HL-60 (cell line): Measurements from ENCODE around the gene CDYL2.

Experiments used
- DNase-seq, 2 experiments: peaks; one replicate each; pipeline ENCODE4 v3.0.0-alpha.2; 2010 to 2020; ENCODE audit warnings: low read depth in 1 of 2, low spot score in 1 of 2
- H3K27ac ChIP-seq: fragments of 250-450 bp; sonication (Bioruptor Pico); replicated peaks from 2 replicates; pipeline ENCODE4 v1.5.1; 2020; ENCODE audit warnings: mild to moderate bottlenecking, moderate library complexity
- H3K27me3 ChIP-seq: fragments of 250-450 bp; sonication (Bioruptor Pico); 2 replicates; pipeline ENCODE4 v1.5.1; 2021; ENCODE audit warnings: mild to moderate bottlenecking, moderate library complexity; ENCODE audit not compliant: insufficient read depth, poor library complexity, severe bottlenecking
- H3K4me3 ChIP-seq: replicated peaks from 2 replicates; pipeline ENCODE4 v1.5.1; 2011; ENCODE audit warnings: mild to moderate bottlenecking, control low read depth, low read length; ENCODE audit not compliant: insufficient read depth
- GABPA ChIP-seq: IDR thresholded peaks from 2 replicates; pipeline ENCODE4 v1.6.1; 2012; ENCODE audit warnings: low read depth
- POLR2AphosphoS5 ChIP-seq: IDR thresholded peaks from 2 replicates; pipeline ENCODE4 v1.6.1; 2012; ENCODE audit warnings: low read depth
- SPI1 ChIP-seq: IDR thresholded peaks from 2 replicates; pipeline ENCODE4 v1.6.1; 2012; ENCODE audit warnings: low read depth, mild to moderate bottlenecking, borderline replicate concordance
- TF ChIP-seq, protein P1 (sequence below): IDR thresholded peaks from 2 replicates; pipeline ENCODE4 v1.6.1; 2012; ENCODE audit warnings: low read depth; ENCODE audit not compliant: insufficient replicate concordance
- TF ChIP-seq, protein P2 (sequence below): IDR thresholded peaks from one replicate; pipeline ENCODE4 v1.5.1; 2011; ENCODE audit warnings: low read length, control low read depth, inconsistent platforms; ENCODE audit not compliant: insufficient read depth

CDYL2 gene

GRCh38 chr16:80723981-80724380 is 80.4 kb downstream of the CDYL2 start:
- Histone ChIP-seq H3K4me3 (no peak overlapping the region), H3K27ac (no peak overlapping the region), H3K27me3 (no peaks in the 10 kb centered on the region)
- no peak for DNase-seq
- TF ChIP-seq, protein P1, sequence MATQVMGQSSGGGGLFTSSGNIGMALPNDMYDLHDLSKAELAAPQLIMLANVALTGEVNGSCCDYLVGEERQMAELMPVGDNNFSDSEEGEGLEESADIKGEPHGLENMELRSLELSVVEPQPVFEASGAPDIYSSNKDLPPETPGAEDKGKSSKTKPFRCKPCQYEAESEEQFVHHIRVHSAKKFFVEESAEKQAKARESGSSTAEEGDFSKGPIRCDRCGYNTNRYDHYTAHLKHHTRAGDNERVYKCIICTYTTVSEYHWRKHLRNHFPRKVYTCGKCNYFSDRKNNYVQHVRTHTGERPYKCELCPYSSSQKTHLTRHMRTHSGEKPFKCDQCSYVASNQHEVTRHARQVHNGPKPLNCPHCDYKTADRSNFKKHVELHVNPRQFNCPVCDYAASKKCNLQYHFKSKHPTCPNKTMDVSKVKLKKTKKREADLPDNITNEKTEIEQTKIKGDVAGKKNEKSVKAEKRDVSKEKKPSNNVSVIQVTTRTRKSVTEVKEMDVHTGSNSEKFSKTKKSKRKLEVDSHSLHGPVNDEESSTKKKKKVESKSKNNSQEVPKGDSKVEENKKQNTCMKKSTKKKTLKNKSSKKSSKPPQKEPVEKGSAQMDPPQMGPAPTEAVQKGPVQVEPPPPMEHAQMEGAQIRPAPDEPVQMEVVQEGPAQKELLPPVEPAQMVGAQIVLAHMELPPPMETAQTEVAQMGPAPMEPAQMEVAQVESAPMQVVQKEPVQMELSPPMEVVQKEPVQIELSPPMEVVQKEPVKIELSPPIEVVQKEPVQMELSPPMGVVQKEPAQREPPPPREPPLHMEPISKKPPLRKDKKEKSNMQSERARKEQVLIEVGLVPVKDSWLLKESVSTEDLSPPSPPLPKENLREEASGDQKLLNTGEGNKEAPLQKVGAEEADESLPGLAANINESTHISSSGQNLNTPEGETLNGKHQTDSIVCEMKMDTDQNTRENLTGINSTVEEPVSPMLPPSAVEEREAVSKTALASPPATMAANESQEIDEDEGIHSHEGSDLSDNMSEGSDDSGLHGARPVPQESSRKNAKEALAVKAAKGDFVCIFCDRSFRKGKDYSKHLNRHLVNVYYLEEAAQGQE = no peak
- 0 out of 2 replicates have a peak, but pooled peaks have one; percentile 15 for TF ChIP-seq SPI1

DNA sequence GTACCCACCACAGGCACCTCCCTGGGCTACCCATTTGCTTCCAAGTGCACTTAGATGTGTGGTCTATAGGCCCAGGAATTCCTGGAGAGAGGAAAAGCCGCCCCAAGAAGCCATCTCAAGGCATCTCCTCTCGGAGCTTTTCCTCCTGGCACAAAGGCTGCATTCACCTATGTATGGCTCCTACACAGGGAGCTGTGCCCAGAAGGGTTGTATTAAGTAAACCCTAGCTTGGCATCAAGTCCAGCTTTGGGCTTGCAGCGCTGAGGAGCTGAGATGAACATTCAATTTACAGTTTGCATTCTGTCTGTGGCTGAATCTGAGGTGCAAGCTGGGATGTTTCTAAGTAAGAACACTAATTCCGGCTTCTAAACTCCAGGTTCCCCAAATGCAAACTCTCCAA is 81.3 kb downstream of the CDYL2 start:
- TF ChIP-seq, protein P1 = no peak
- TF ChIP-seq, protein P2, sequence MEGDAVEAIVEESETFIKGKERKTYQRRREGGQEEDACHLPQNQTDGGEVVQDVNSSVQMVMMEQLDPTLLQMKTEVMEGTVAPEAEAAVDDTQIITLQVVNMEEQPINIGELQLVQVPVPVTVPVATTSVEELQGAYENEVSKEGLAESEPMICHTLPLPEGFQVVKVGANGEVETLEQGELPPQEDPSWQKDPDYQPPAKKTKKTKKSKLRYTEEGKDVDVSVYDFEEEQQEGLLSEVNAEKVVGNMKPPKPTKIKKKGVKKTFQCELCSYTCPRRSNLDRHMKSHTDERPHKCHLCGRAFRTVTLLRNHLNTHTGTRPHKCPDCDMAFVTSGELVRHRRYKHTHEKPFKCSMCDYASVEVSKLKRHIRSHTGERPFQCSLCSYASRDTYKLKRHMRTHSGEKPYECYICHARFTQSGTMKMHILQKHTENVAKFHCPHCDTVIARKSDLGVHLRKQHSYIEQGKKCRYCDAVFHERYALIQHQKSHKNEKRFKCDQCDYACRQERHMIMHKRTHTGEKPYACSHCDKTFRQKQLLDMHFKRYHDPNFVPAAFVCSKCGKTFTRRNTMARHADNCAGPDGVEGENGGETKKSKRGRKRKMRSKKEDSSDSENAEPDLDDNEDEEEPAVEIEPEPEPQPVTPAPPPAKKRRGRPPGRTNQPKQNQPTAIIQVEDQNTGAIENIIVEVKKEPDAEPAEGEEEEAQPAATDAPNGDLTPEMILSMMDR = no peak
- TF ChIP-seq SPI1 (no peak), GABPA (no peak), POLR2AphosphoS5 (no peak)
- H3K27ac ChIP-seq = no peak overlapping the region
- no peak overlapping the region for H3K4me3 ChIP-seq
- DNase-seq = no peak
- H3K27me3 ChIP-seq = no peaks in the 10 kb centered on the region

GRCh38 chr16:80720804-80721371 is 83.5 kb downstream of the CDYL2 start:
- Histone ChIP-seq H3K27ac (no peak overlapping the region), H3K4me3 (no peak overlapping the region), H3K27me3 (no peaks in the 10 kb centered on the region)
- DNase-seq = no peak
- TF ChIP-seq POLR2AphosphoS5 = no peak
- TF ChIP-seq, protein P1 = no peak
- TF ChIP-seq, protein P2 = no peak
- no peak for TF ChIP-seq SPI1
- TF ChIP-seq GABPA = no peak
